SU-DHL-6 (cell line): Measurements from ENCODE around the gene TEDC1.

Experiments used
- H2AFZ ChIP-seq: fragments of 200-600 bp; sonication (generic); 2 replicates; pipeline ENCODE4 v1.6.1; 2014; ENCODE audit warnings: low read depth, mild to moderate bottlenecking, moderate library complexity, mixed read lengths, antibody characterized with exemption, low read length; ENCODE audit not compliant: severe bottlenecking
- H3F3A ChIP-seq: fragments of 200-600 bp; shearing (Covaris generic); 2 replicates; pipeline ENCODE4 v1.6.0; 2016; ENCODE audit warnings: antibody characterized with exemption, mild to moderate bottlenecking; ENCODE audit not compliant: insufficient read depth
- H3K27ac ChIP-seq: fragments of 200-600 bp; sonication (generic); 2 replicates; pipeline ENCODE4 v1.5.1; 2016; ENCODE audit warnings: low read depth, mild to moderate bottlenecking, low read length, moderate library complexity, mixed read lengths
- H3K27me3 ChIP-seq: fragments of 200-600 bp; sonication (generic), shearing (Covaris generic); 2 replicates; pipeline ENCODE4 v1.6.0; 2014; ENCODE audit warnings: mild to moderate bottlenecking, low read length
- H3K36me3 ChIP-seq: fragments of 200-600 bp; sonication (generic); 2 replicates; pipeline ENCODE4 v1.6.1; 2014; ENCODE audit warnings: mild to moderate bottlenecking, low read length, mixed read lengths
- H3K4me2 ChIP-seq: fragments of 300-600, 200-600 bp; shearing (Covaris generic), sonication (generic); 2 replicates; pipeline ENCODE4 v1.6.0; 2014; ENCODE audit warnings: low read length, low read depth, mild to moderate bottlenecking; ENCODE audit not compliant: poor library complexity, severe bottlenecking
- H3K4me3 ChIP-seq: fragments of 200-600 bp; sonication (generic); 2 replicates; pipeline ENCODE4 v1.5.1; 2014; ENCODE audit warnings: antibody characterized with exemption, low read length, mild to moderate bottlenecking, mixed read lengths; ENCODE audit not compliant: insufficient read depth, poor library complexity, severe bottlenecking
- H3K79me2 ChIP-seq: fragments of 200-600 bp; sonication (generic); 2 replicates; pipeline ENCODE4 v1.6.1; 2014; ENCODE audit warnings: mild to moderate bottlenecking, low read length, moderate library complexity; ENCODE audit not compliant: insufficient read depth
- H3K9ac ChIP-seq: fragments of 200-600 bp; sonication (generic); 2 replicates; pipeline ENCODE4 v1.7.0; 2014; ENCODE audit warnings: mild to moderate bottlenecking, low read length
- H3K9me2 ChIP-seq: fragments of 200-600 bp; sonication (generic); replicated peaks from 2 replicates; pipeline ENCODE4 v1.6.1; 2014; ENCODE audit warnings: low read length; ENCODE audit not compliant: insufficient read depth
- H3K9me3 ChIP-seq: fragments of 200-600 bp; sonication (generic); 2 replicates; pipeline ENCODE4 v1.6.1; 2014; ENCODE audit warnings: low read length, mixed read lengths; ENCODE audit not compliant: insufficient read depth
- H4K20me1 ChIP-seq: fragments of 200-600 bp; sonication (generic); 2 replicates; pipeline ENCODE4 v1.6.1; 2014; ENCODE audit warnings: low read depth, mild to moderate bottlenecking, antibody characterized with exemption, low read length, moderate library complexity, mixed read lengths
- EZH2phosphoT487 ChIP-seq: fragments of 200-600 bp; sonication (generic), shearing (Covaris generic); conservative IDR thresholded peaks from 2 replicates; pipeline ENCODE4 v1.6.1; 2018; ENCODE audit warnings: mild to moderate bottlenecking, antibody characterized with exemption, low read length, moderate library complexity, mixed read lengths
- TF ChIP-seq, protein P1 (sequence below): fragments of 200-600 bp; sonication (generic); IDR thresholded peaks from one replicate; pipeline ENCODE4 v1.5.1; 2017; ENCODE audit warnings: antibody characterized with exemption, mild to moderate bottlenecking, low read length, moderate library complexity; ENCODE audit not compliant: insufficient read depth, poor library complexity, severe bottlenecking

Gene TEDC1

DNA sequence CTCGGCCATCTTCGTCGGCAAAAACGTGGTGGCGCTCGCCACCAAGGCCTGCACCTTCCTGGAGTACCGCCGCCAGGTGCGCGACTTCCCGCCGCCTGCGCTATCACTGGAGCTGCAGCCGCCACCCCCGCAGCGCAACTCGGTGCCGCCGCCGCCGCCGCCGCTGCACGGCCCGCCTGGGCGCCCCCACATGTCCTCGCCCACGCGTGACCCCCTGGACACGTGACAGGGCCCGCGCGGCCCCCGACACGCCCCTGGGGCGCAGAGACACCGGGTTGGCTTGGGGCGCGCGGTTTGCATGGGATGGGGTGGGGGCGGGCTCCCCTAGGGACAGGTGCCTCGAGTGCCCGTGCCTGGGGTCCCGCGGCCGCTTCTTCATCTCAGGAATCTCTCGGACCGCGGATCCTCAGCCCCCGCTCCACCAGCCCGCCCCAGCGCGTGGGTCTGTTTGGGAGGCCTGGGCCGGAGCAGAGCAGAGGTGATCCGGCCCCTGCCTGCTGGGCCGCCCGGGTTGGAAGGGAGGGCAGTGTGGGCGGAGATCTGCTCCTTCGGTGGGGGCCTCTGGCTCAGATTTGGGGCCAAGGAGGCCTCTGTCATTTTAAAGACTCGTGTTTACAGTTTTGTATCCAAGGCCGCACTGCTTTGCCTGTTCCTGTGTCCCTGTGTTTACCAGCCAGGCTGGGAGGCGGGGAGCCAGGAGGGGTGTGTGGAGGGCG is 38.7 kb downstream of the TEDC1 start:
- no peak overlapping the region for H2AFZ ChIP-seq
- no peak overlapping the region for H3K4me3 ChIP-seq
- no peaks in the 10 kb centered on the region for H4K20me1 ChIP-seq
- no peak for TF ChIP-seq EZH2phosphoT487
- TF ChIP-seq, protein P1, sequence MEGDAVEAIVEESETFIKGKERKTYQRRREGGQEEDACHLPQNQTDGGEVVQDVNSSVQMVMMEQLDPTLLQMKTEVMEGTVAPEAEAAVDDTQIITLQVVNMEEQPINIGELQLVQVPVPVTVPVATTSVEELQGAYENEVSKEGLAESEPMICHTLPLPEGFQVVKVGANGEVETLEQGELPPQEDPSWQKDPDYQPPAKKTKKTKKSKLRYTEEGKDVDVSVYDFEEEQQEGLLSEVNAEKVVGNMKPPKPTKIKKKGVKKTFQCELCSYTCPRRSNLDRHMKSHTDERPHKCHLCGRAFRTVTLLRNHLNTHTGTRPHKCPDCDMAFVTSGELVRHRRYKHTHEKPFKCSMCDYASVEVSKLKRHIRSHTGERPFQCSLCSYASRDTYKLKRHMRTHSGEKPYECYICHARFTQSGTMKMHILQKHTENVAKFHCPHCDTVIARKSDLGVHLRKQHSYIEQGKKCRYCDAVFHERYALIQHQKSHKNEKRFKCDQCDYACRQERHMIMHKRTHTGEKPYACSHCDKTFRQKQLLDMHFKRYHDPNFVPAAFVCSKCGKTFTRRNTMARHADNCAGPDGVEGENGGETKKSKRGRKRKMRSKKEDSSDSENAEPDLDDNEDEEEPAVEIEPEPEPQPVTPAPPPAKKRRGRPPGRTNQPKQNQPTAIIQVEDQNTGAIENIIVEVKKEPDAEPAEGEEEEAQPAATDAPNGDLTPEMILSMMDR = no peak
- H3K27me3 ChIP-seq = 0 out of 2 replicates have a peak, but pooled peaks cover 2% of the 10 kb centered on the region
- H3K27ac ChIP-seq = no peak overlapping the region
- no peaks in the 10 kb centered on the region for H3K36me3 ChIP-seq
- H3K9me3 ChIP-seq = no peaks in the 10 kb centered on the region
- no peak overlapping the region for H3K9ac ChIP-seq
- H3F3A ChIP-seq = no peaks in the 10 kb centered on the region
- H3K4me2 ChIP-seq = no peak overlapping the region
- H3K79me2 ChIP-seq = no peaks in the 10 kb centered on the region
- H3K9me2 ChIP-seq = no peaks in the 10 kb centered on the region

DNA sequence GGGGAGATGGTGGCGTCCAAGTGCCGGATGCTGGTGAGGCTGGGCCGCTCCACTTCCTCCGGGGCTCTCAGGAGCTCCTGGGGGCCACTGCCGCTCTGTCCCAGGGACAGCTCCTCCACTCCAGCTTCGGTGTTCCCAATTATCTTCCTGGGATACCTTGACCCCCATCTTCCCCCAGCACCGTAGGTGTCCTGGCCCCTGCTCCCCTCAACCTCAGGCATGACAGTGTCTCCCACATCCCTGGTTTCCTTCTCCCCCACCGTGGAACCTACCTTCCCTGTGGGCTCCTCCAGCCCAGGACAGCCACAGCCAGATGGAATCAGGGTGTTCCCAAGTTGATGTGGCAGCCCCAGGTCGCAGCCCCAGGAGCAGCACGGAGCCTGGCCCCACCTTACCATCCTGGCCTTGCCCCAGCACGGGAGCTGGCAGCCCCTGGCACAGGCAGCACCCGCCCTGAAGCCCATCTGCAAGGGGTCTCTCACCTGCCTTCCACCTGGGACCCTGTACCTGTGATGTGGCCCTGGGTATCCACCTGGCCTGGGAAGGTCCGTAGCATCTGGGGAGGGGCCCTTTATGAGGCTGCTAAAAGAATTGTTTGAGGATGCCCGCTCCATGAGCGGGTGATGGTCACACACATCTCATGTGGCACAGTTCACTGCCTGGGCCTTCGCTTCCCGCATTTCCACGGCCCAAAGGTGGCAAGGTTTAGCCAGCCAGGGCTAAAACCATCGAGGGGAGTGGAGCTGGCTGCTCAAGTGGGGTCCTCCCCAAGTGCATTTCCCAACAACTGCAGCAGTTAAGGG is 39.4 kb downstream of the TEDC1 start:
- no peak overlapping the region for H3K4me3 ChIP-seq
- no peaks in the 10 kb centered on the region for H4K20me1 ChIP-seq
- H3K27ac ChIP-seq = no peak overlapping the region
- H2AFZ ChIP-seq = no peak overlapping the region
- H3K4me2 ChIP-seq = no peak overlapping the region
- H3F3A ChIP-seq = no peaks in the 10 kb centered on the region
- H3K36me3 ChIP-seq = no peaks in the 10 kb centered on the region
- H3K79me2 ChIP-seq = no peaks in the 10 kb centered on the region
- H3K9me3 ChIP-seq = no peaks in the 10 kb centered on the region
- no peak overlapping the region for H3K9ac ChIP-seq
- H3K9me2 ChIP-seq = no peaks in the 10 kb centered on the region
- TF ChIP-seq EZH2phosphoT487 = no peak
- TF ChIP-seq, protein P1 = no peak
- H3K27me3 ChIP-seq = 0 out of 2 replicates have a peak, but pooled peaks cover 2% of the 10 kb centered on the region

DNA sequence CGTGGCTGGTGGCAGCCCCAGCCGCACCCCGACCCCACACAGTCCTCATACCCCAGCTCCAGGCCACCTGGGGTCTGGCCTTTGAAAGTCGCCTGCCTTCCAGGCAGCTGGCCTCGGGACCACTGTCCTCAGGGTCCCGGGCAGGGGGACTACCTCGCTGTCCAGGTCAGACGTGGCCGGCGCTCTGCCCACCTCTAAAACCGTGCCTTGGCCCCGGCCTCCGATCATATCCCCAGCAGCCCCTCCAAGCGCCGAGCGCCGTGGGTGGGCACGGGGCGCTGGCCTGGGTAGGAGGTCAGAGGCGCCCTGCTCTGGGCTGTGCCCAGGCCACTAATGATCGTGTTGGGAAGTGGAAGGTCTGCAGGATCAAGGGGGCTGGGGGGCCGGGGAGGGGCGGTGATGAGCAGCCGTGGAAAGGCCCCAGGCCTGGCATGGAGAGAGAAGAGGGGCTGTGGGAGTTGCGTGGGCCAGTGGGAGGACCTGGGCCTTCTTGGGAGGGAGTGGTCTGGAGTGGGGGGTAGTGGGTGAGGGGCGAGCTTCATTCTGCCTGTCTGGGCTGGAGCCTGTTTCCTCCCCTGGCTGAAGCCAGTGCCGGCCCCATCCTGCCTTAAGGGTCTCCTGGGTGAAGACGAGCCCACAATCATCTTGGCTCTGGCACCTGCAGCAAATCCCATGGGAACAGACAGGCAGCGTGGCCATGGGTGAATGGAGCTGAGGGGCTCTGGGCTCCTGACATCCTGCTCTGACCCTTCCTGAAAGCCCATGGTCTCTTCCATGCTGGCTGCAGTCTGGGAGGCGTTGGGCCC is 40.2 kb downstream of the TEDC1 start:
- H3K4me2 ChIP-seq = no peak overlapping the region
- H3K36me3 ChIP-seq = no peaks in the 10 kb centered on the region
- H3K9ac ChIP-seq = no peak overlapping the region
- no peaks in the 10 kb centered on the region for H4K20me1 ChIP-seq
- TF ChIP-seq, protein P1 = no peak
- no peak for TF ChIP-seq EZH2phosphoT487
- H3K4me3 ChIP-seq = no peak overlapping the region
- H3K79me2 ChIP-seq = no peaks in the 10 kb centered on the region
- no peaks in the 10 kb centered on the region for H3F3A ChIP-seq
- no peak overlapping the region for H3K27ac ChIP-seq
- H2AFZ ChIP-seq = no peak overlapping the region
- no peaks in the 10 kb centered on the region for H3K9me3 ChIP-seq
- 0 out of 2 replicates have a peak, but pooled peaks cover 2% of the 10 kb centered on the region for H3K27me3 ChIP-seq
- no peaks in the 10 kb centered on the region for H3K9me2 ChIP-seq
